COLO829 (cell line): ENCODE results near the gene METTL23.
A peak's percentile ranks its signal among the peaks of the same experiment; 100 is the strongest.
"Not testable (repeated sequence)": the region's sequence is repeated elsewhere in the genome, so short reads cannot be mapped to it uniquely, and the experiment has no call there.

Experiments used
- DNase-seq: peaks from one replicate; pipeline ENCODE4 v3.0.0; 2012; ENCODE audit warnings: low spot score

Gene METTL23

GRCh38 chr17:76734080-76734840 lies 7.6 kb downstream of the METTL23 start:
- no peak for DNase-seq

GRCh38 chr17:76735006-76735405 lies 8.4 kb downstream of the METTL23 start:
- no peak for DNase-seq

- DNase-seq = no peak
Observed at GRCh38 chr17:76735586-76736348, 9.1 kb downstream of the METTL23 start.

- no peak for DNase-seq
Observed at GRCh38 chr17:76736349-76737081, 9.9 kb downstream of the METTL23 start.

GRCh38 chr17:76737082-76737675 lies 10.5 kb downstream of the METTL23 start, which contains the start of gene SRSF2:
Gene SRSF2, minus strand, starts transcription at chr17:76737331. Its CDS starts 171 bp downstream, at chr17:76737160.
- DNase-seq = peak; percentile 99

- DNase-seq = peak; percentile 96
Observed at GRCh38 chr17:76737676-76738467, 11.2 kb downstream of the METTL23 start, which contains the start of gene MFSD11. Gene MFSD11, plus strand, starts transcription at chr17:76738119. Its CDS starts 234 bp downstream, at chr17:76738353.

GRCh38 chr17:76738468-76738850 lies 11.8 kb downstream of the METTL23 start:
- DNase-seq = no peak

- not testable (repeated sequence) for DNase-seq
Observed at GRCh38 chr17:76739568-76740115, 13.0 kb downstream of the METTL23 start.

- DNase-seq = no peak
Observed at GRCh38 chr17:76740329-76741118, 13.9 kb downstream of the METTL23 start.

GRCh38 chr17:76742958-76743357 lies 16.3 kb downstream of the METTL23 start:
- DNase-seq = no peak

GRCh38 chr17:76744747-76745146 lies 18.1 kb downstream of the METTL23 start:
- no peak for DNase-seq

- DNase-seq = not testable (repeated sequence)
Observed at GRCh38 chr17:76745785-76746184, 19.1 kb downstream of the METTL23 start.

GRCh38 chr17:76747716-76748363 lies 21.2 kb downstream of the METTL23 start:
- peak; percentile 85 for DNase-seq

GRCh38 chr17:76748657-76749056 lies 22.0 kb downstream of the METTL23 start:
- no peak for DNase-seq

GRCh38 chr17:76751416-76751993 lies 24.9 kb downstream of the METTL23 start:
- DNase-seq = no peak

- DNase-seq = no peak
Observed at GRCh38 chr17:76752006-76752405, 25.4 kb downstream of the METTL23 start.

- DNase-seq = no peak
Observed at GRCh38 chr17:76753061-76753961, 26.7 kb downstream of the METTL23 start.

GRCh38 chr17:76755285-76755684 lies 28.6 kb downstream of the METTL23 start:
- no peak for DNase-seq
